ENCODE data around the gene SCARF1.
A peak's percentile ranks its signal among the peaks of the same experiment; 100 is the strongest.

SCARF1 gene

DNA sequence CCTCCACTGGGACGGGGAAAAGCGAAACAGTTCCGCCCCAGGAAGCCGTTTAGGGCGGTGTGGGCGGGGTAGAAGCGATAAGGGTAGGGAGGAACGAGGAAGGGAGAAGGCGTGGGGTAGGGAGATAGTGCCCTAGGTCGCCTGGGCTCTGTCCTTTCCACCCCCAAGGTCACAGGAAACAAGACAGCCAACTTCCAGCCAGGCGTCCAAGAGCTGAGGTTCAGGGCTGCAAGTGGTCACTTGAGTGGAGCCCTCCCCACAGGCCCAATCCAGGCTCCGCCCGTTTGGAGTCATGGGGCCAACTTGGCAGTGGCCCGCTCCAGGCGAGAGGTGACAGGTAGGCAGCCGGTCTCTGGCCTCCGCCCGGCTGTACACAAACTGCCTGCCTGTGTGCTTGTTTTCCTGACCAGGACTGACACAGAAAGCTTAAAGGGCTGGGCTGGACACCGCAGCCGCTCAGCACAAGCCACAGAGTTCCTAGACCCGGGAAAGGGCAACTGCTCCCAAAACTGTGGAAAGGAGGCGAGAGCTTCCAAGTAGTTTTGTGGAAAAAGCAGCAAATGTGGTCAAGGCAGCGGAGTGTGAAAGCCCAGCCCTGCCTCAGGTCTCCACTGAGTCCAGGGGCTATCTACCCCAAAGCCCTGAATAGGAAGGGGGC, 4.4 kb upstream of the SCARF1 start, which contains the start of gene RILP:
TSS of gene RILP (minus strand) at position 23 of the 658 bp plus-strand sequence. CDS start 62 bp downstream, outside the sequence.
- Histone ChIP-seq H2AK5ac (ENCODE audit: low read length, severe bottlenecking) (peak within 1 kb of the TSS; percentile 15), H2BK5ac (ENCODE audit: low read depth, low read length, poor library complexity, severe bottlenecking) (no peak within 1 kb of the TSS), H3K36me3 (ENCODE audit: control insufficient read depth in 1 of 2, insufficient read depth in 2 of 2, low read depth in 1 of 2, low read length in 2 of 2) (peaks cover 56 to 58% of the 10 kb centered on the region in 2 experiments), H3K18ac (ENCODE audit: low read depth in 1 of 2, low read length in 2 of 2) (peak within 1 kb of the TSS; percentile 43 to 87), H3K27ac (ENCODE audit: low read length, poor library complexity, severe bottlenecking) (peak within 1 kb of the TSS; percentile 71), H3K23ac (ENCODE audit: low read length in 2 of 2) (peak within 1 kb of the TSS in 1 of 2 experiments; percentile 78), H3K4me1 (ENCODE audit: control insufficient read depth, insufficient read depth, low read depth, low read length) (peaks cover 37% of the 10 kb centered on the region), H2AFZ (ENCODE audit: low read depth, low read length) (peak within 1 kb of the TSS; percentile 11), H3K9me3 (ENCODE audit: control insufficient read depth, low read length) (no peaks in the 10 kb centered on the region), H3K4me3 (ENCODE audit: insufficient read depth in 1 of 2, low read depth in 1 of 2, low read length in 2 of 2) (peak within 1 kb of the TSS; percentile 71 to 80), H2BK12ac (ENCODE audit: low read length in 2 of 2) (peak within 1 kb of the TSS; percentile 6 to 95), H2BK15ac (ENCODE audit: low read depth, poor library complexity, severe bottlenecking) (peak within 1 kb of the TSS; percentile 6), H3K79me1 (replicated peaks; ENCODE audit: low read length, poor library complexity, severe bottlenecking) (peaks cover 6% of the 10 kb centered on the region), H3K4ac (ENCODE audit: low read depth in 1 of 2, low read length in 2 of 2) (peak within 1 kb of the TSS in 1 of 2 experiments; percentile 93), H3K9ac (ENCODE audit: low read length) (peak within 1 kb of the TSS; percentile 86), H2BK120ac (ENCODE audit: low read depth, low read length) (peak within 1 kb of the TSS; percentile 71), H3K4me2 (ENCODE audit: low read length, poor library complexity, severe bottlenecking) (peak within 1 kb of the TSS; percentile 89), H3K27me3 (ENCODE audit: control insufficient read depth in 1 of 2, insufficient read depth in 1 of 2, low read length in 2 of 2) (no peaks in the 10 kb centered on the region), H4K8ac (ENCODE audit: low read length) (peak within 1 kb of the TSS; percentile 46), H3K14ac (ENCODE audit: low read length in 2 of 2) (peak within 1 kb of the TSS in 1 of 2 experiments; percentile 92), H4K91ac (ENCODE audit: low read length) (peak within 1 kb of the TSS; percentile 45)
- no peak for DNase-seq
- WGBS: 38% methylated on average over 18 of the region's 23 CpGs

DNA sequence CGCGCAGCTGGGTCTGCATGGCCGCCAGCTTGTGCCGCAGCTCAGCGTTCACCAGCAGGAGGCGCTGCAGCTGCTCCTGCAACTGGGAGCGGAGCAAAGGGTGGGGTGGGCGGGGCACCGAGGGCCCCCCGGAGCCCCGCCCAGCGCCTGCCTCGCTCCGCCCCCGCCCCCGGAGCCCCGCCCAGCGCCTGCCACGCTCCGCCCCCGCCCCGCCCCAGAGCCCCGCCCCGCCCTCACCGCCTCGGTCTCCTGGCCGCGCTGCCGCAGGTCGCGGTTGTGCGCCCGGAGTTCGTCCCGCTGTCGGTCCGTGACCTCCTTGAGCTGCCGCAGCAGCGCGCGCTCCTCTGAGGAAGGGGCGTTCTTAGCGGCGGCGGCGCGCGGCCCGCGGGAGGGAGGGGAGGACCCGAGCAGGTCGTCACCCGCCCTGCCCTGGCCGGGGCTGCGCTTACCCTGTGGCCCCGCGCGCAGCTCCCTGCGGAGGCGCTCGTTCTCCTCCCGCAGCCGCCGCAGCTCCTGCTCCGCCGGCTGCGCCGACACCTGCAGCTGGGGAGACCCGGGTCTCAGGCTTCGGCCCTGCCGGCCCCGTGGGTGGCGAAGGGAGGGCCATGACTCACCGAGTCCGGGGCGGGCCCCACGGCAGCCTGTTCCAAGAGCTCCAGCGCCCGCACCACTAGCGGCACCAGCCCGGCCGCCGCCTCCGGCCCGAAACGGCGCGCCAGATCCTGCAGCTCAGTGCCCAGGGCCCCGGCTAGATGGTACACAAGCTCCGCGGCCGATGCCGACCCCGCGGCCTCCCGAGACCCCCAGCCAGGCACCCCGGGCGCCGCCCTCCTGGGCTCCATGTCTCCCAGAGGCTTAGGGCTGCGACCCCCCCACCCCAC, 3.7 kb upstream of the SCARF1 start:
- H2BK15ac ChIP-seq (ENCODE audit: low read depth, poor library complexity, severe bottlenecking): no peak overlapping the region
- peaks cover 44% of the 10 kb centered on the region for H3K4me1 ChIP-seq (ENCODE audit: control insufficient read depth, insufficient read depth, low read depth, low read length)
- H3K4ac ChIP-seq (ENCODE audit: low read depth in 1 of 2, low read length in 2 of 2): peak overlapping the region in 1 of 2 experiments; percentile 93
- peak overlapping the region; percentile 50 for H2BK120ac ChIP-seq (ENCODE audit: low read depth, low read length)
- peak overlapping the region in 1 of 2 experiments; percentile 66 for H2BK12ac ChIP-seq (ENCODE audit: low read length in 2 of 2)
- no peaks in the 10 kb centered on the region for H3K27me3 ChIP-seq (ENCODE audit: control insufficient read depth in 1 of 2, insufficient read depth in 1 of 2, low read length in 2 of 2)
- H3K4me3 ChIP-seq (ENCODE audit: insufficient read depth in 1 of 2, low read depth in 1 of 2, low read length in 2 of 2): peak overlapping the region; percentile 71 to 80
- H3K36me3 ChIP-seq (ENCODE audit: control insufficient read depth in 1 of 2, insufficient read depth in 2 of 2, low read depth in 1 of 2, low read length in 2 of 2): peaks cover 48 to 51% of the 10 kb centered on the region in 2 experiments
- peaks cover 6% of the 10 kb centered on the region for H3K79me1 ChIP-seq (replicated peaks; ENCODE audit: low read length, poor library complexity, severe bottlenecking)
- no peak overlapping the region for H2AK5ac ChIP-seq (ENCODE audit: low read length, severe bottlenecking)
- H2AFZ ChIP-seq (ENCODE audit: low read depth, low read length): peak overlapping the region; percentile 11
- H3K9ac ChIP-seq (ENCODE audit: low read length): peak overlapping the region; percentile 83
- peak overlapping the region; percentile 46 for H4K8ac ChIP-seq (ENCODE audit: low read length)
- WGBS: under 1% methylated on average over 45 of the region's 100 CpGs
- peak overlapping the region in 1 of 2 experiments; percentile 78 for H3K23ac ChIP-seq (ENCODE audit: low read length in 2 of 2)
- peak; percentile 92 for DNase-seq
- H3K18ac ChIP-seq (ENCODE audit: low read depth in 1 of 2, low read length in 2 of 2): peak overlapping the region; percentile 43 to 87
- no peak overlapping the region for H2BK5ac ChIP-seq (ENCODE audit: low read depth, low read length, poor library complexity, severe bottlenecking)
- peak overlapping the region; percentile 71 for H3K27ac ChIP-seq (ENCODE audit: low read length, poor library complexity, severe bottlenecking)
- H4K91ac ChIP-seq (ENCODE audit: low read length): peak overlapping the region; percentile 45
- peak overlapping the region in 1 of 2 experiments; percentile 92 for H3K14ac ChIP-seq (ENCODE audit: low read length in 2 of 2)
- H3K4me2 ChIP-seq (ENCODE audit: low read length, poor library complexity, severe bottlenecking): peak overlapping the region; percentile 89
- no peaks in the 10 kb centered on the region for H3K9me3 ChIP-seq (ENCODE audit: control insufficient read depth, low read length)

DNA sequence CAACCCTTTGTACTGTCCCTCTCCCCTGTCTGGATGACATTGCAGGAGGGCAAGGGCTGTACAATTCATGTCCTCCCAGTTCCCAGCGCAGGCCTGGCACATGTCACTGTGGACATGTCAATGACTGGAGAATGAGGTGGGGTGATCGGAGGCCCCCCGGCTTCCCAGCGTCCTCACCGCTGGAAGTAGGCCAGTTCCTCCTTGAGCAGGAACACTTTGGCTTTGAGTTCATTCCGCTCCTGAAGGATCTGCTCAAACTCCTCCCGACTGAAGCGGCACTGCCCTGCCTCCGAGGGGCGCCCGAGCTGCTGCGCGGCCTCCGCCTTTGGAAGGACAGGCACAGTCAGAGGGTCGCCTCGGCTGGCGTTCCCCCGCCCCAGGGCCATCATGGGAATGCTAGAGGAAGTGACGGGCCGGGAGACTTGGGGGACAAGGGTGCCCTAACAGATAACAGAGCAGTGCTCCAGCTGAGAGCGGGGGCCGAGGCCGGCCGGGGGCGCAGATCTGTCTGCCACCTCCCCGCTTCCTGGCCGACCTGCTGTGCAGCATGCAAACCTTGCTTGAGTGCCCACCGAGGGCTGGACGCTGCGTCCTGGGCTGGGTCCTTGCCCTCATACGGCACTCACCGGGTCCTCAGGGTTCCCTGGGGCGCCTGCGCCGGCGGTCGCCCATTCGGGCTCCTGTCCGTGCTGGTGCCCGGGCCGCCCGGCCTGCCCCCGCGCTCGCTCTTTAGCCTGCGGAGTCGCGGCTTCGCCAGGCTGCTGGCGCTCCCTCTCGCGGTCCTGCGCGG, 2.8 kb upstream of the SCARF1 start:
- Histone ChIP-seq H2BK120ac (ENCODE audit: low read depth, low read length) (peak overlapping the region; percentile 71), H2AK5ac (ENCODE audit: low read length, severe bottlenecking) (no peak overlapping the region), H3K27ac (ENCODE audit: low read length, poor library complexity, severe bottlenecking) (peak overlapping the region; percentile 55), H3K18ac (ENCODE audit: low read depth in 1 of 2, low read length in 2 of 2) (peak overlapping the region; percentile 65 to 81), H2BK5ac (ENCODE audit: low read depth, low read length, poor library complexity, severe bottlenecking) (no peak overlapping the region), H3K9ac (ENCODE audit: low read length) (peak overlapping the region; percentile 86), H2BK12ac (ENCODE audit: low read length in 2 of 2) (peak overlapping the region; percentile 6 to 95), H2AFZ (ENCODE audit: low read depth, low read length) (peak overlapping the region; percentile 10), H4K8ac (ENCODE audit: low read length) (peak overlapping the region; percentile 66), H3K79me1 (replicated peaks; ENCODE audit: low read length, poor library complexity, severe bottlenecking) (peaks cover 4% of the 10 kb centered on the region), H3K36me3 (ENCODE audit: control insufficient read depth in 1 of 2, insufficient read depth in 2 of 2, low read depth in 1 of 2, low read length in 2 of 2) (peaks cover 40 to 42% of the 10 kb centered on the region in 2 experiments), H3K9me3 (ENCODE audit: control insufficient read depth, low read length) (no peaks in the 10 kb centered on the region), H3K14ac (ENCODE audit: low read length in 2 of 2) (peak overlapping the region in 1 of 2 experiments; percentile 23), H3K4me1 (ENCODE audit: control insufficient read depth, insufficient read depth, low read depth, low read length) (peaks cover 53% of the 10 kb centered on the region), H3K4me3 (ENCODE audit: insufficient read depth in 1 of 2, low read depth in 1 of 2, low read length in 2 of 2) (peak overlapping the region; percentile 48 to 80), H3K4me2 (ENCODE audit: low read length, poor library complexity, severe bottlenecking) (peak overlapping the region; percentile 84), H3K4ac (ENCODE audit: low read depth in 1 of 2, low read length in 2 of 2) (peak overlapping the region; percentile 47 to 84), H3K23ac (ENCODE audit: low read length in 2 of 2) (peak overlapping the region in 1 of 2 experiments; percentile 94), H2BK15ac (ENCODE audit: low read depth, poor library complexity, severe bottlenecking) (peak overlapping the region; percentile 71), H3K27me3 (ENCODE audit: control insufficient read depth in 1 of 2, insufficient read depth in 1 of 2, low read length in 2 of 2) (no peaks in the 10 kb centered on the region), H4K91ac (ENCODE audit: low read length) (peak overlapping the region; percentile 93)
- 21% methylated on average over 45 of the region's 54 CpGs for WGBS
- no peak for DNase-seq

All from mesenchymal stem cell (in vitro differentiated cells and primary cell).